GM23338 (cell line): Measurements from ENCODE around the gene ANTXR2.

Experiments
- ETS1 ChIP-seq: IDR thresholded peaks from 2 replicates; pipeline ENCODE4 v1.6.1; 2016; ENCODE audit warnings: antibody characterized with exemption
- EZH2 ChIP-seq: fragments of 200-600 bp; sonication (generic); IDR thresholded peaks from one replicate; pipeline ENCODE4 v1.8.0; 2017; ENCODE audit warnings: antibody characterized with exemption, mild to moderate bottlenecking, low read depth; ENCODE audit not compliant: unreplicated experiment
- EZH2phosphoT487 ChIP-seq: fragments of 200-600 bp; sonication (generic); IDR thresholded peaks from one replicate; pipeline ENCODE4 v1.8.1; 2018; ENCODE audit warnings: antibody characterized with exemption; ENCODE audit not compliant: unreplicated experiment
- JUNB ChIP-seq: IDR thresholded peaks from one replicate; pipeline ENCODE4 v1.6.1; 2016; ENCODE audit warnings: antibody characterized with exemption; ENCODE audit not compliant: unreplicated experiment
- NANOG ChIP-seq: IDR thresholded peaks from 2 replicates; pipeline ENCODE4 v1.6.1; 2016; ENCODE audit warnings: antibody characterized with exemption, borderline replicate concordance
- POLR2AphosphoS5 ChIP-seq: IDR thresholded peaks from 2 replicates; pipeline ENCODE4 v1.6.1; 2016; ENCODE audit warnings: antibody characterized with exemption, low read depth
- REST ChIP-seq: IDR thresholded peaks from one replicate; pipeline ENCODE4 v1.6.1; 2018; ENCODE audit warnings: antibody characterized with exemption; ENCODE audit not compliant: unreplicated experiment
- STAT1 ChIP-seq: IDR thresholded peaks from one replicate; pipeline ENCODE4 v1.6.1; 2016; ENCODE audit warnings: antibody characterized with exemption; ENCODE audit not compliant: unreplicated experiment
- ZNF331 ChIP-seq: fragments of 250-450 bp; sonication (Bioruptor Pico); IDR thresholded peaks from 2 replicates; pipeline ENCODE4 v1.5.0; 2020; ENCODE audit warnings: low read depth, mild to moderate bottlenecking, moderate library complexity
- TF ChIP-seq, protein P1 (sequence below), 2 experiments: fragments of 200-600 bp in 1 of 2; sonication (generic) in 1 of 2; conservative IDR thresholded peaks; 2 replicates each; pipeline versions ENCODE4 v1.5.1 to v1.6.1; 2016 to 2017; ENCODE audit warnings: antibody characterized with exemption in 2 of 2, low read depth in 2 of 2, mild to moderate bottlenecking in 2 of 2, moderate library complexity in 1 of 2

- TF ChIP-seq EZH2: no peak
- no peak for TF ChIP-seq POLR2AphosphoS5
- TF ChIP-seq, protein P1, sequence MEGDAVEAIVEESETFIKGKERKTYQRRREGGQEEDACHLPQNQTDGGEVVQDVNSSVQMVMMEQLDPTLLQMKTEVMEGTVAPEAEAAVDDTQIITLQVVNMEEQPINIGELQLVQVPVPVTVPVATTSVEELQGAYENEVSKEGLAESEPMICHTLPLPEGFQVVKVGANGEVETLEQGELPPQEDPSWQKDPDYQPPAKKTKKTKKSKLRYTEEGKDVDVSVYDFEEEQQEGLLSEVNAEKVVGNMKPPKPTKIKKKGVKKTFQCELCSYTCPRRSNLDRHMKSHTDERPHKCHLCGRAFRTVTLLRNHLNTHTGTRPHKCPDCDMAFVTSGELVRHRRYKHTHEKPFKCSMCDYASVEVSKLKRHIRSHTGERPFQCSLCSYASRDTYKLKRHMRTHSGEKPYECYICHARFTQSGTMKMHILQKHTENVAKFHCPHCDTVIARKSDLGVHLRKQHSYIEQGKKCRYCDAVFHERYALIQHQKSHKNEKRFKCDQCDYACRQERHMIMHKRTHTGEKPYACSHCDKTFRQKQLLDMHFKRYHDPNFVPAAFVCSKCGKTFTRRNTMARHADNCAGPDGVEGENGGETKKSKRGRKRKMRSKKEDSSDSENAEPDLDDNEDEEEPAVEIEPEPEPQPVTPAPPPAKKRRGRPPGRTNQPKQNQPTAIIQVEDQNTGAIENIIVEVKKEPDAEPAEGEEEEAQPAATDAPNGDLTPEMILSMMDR (conservative IDR thresholded peaks at IDR 0.05; ENCODE audit: low read depth in 2 of 2): no peak
- no peak for TF ChIP-seq REST
- TF ChIP-seq NANOG: no peak
- no peak for TF ChIP-seq ETS1
- no peak for TF ChIP-seq JUNB
- TF ChIP-seq ZNF331 (CRISPR knock-in tag): no peak
- no peak for TF ChIP-seq EZH2phosphoT487
- no peak for TF ChIP-seq STAT1
Observed at GRCh38 chr4:80060804-80061203, 12.2 kb downstream of the ANTXR2 start.
